SK-N-DZ (cell line): ENCODE results near the gene PCBP3.

ENCODE experiments used
- DNase-seq: peaks from one replicate; pipeline ENCODE4 v3.0.0-alpha.2; 2015; ENCODE audit warnings: low spot score

PCBP3 gene

GRCh38 chr21:45750936-45751335 lies 107.4 kb downstream of the PCBP3 start:
- no peak for DNase-seq

GRCh38 chr21:45753445-45753844 lies 109.9 kb downstream of the PCBP3 start:
- DNase-seq, result no peak

- DNase-seq, result no peak
Observed at GRCh38 chr21:45756029-45756428, 112.5 kb downstream of the PCBP3 start.

GRCh38 chr21:45756669-45757068 lies 113.1 kb downstream of the PCBP3 start:
- DNase-seq, result no peak

- DNase-seq, result no peak
Observed at GRCh38 chr21:45761704-45762103, 118.2 kb downstream of the PCBP3 start.

GRCh38 chr21:45763074-45763473 lies 119.5 kb downstream of the PCBP3 start:
- DNase-seq, result no peak

- no peak for DNase-seq
Observed at GRCh38 chr21:45763506-45763905, 120.0 kb downstream of the PCBP3 start.

- DNase-seq, result no peak
Observed at GRCh38 chr21:45764792-45765191, 121.3 kb downstream of the PCBP3 start.

- DNase-seq, result no peak
Observed at GRCh38 chr21:45765375-45765774, 121.8 kb downstream of the PCBP3 start.

- no peak for DNase-seq
Observed at GRCh38 chr21:45766055-45766454, 122.5 kb downstream of the PCBP3 start.

GRCh38 chr21:45766501-45766900 lies 123.0 kb downstream of the PCBP3 start:
- no peak for DNase-seq

GRCh38 chr21:45767071-45768006 lies 123.8 kb downstream of the PCBP3 start:
- no peak for DNase-seq

GRCh38 chr21:45768011-45768739 lies 124.7 kb downstream of the PCBP3 start:
- no peak for DNase-seq

GRCh38 chr21:45768740-45769048 lies 125.2 kb downstream of the PCBP3 start:
- no peak for DNase-seq

- DNase-seq, result no peak
Observed at GRCh38 chr21:45769294-45769693, 125.8 kb downstream of the PCBP3 start.

- DNase-seq, result no peak
Observed at GRCh38 chr21:45769896-45770295, 126.4 kb downstream of the PCBP3 start.

- no peak for DNase-seq
Observed at GRCh38 chr21:45772180-45772579, 128.7 kb downstream of the PCBP3 start.

- no peak for DNase-seq
Observed at GRCh38 chr21:45774291-45774690, 130.8 kb downstream of the PCBP3 start.

- DNase-seq, result no peak
Observed at GRCh38 chr21:45776971-45777370, 133.4 kb downstream of the PCBP3 start.

- no peak for DNase-seq
Observed at GRCh38 chr21:45778686-45779085, 135.2 kb downstream of the PCBP3 start.

GRCh38 chr21:45779226-45779625 lies 135.7 kb downstream of the PCBP3 start:
- DNase-seq, result no peak

GRCh38 chr21:45780647-45781046 lies 137.1 kb downstream of the PCBP3 start:
- no peak for DNase-seq

- no peak for DNase-seq
Observed at GRCh38 chr21:45781741-45782140, 138.2 kb downstream of the PCBP3 start.
